IPS DF 19.7 (cell line): Measurements from ENCODE around the gene RPS10.
"Not testable (repeated sequence)": the region's sequence is repeated elsewhere in the genome, so short reads cannot be mapped to it uniquely, and the experiment has no call there.

ENCODE experiments used
- DNase-seq: peaks from one replicate; pipeline ENCODE4 v3.0.0-alpha.2; 2013; ENCODE audit warnings: low read depth, low spot score

The RPS10 gene

DNA sequence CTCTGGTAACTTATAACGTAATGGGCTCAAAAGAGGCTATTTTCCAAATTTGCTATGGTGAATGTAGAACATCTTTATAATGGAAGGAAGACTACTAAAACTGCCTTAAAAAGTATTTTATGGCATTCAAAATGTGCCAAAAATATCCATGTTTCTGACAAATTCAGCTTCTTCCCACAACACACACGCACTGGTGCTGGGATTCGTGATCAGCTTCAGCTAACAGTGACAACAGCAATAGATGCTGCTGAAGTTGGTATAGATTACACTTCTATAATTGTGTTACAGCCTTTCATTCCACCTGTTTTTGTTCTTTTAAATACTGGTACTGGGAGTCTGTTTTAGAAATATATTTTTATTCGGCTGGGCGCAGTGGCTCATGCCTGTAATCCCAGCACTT lies 52.4 kb downstream of the RPS10 start:
- no peak for DNase-seq

DNA sequence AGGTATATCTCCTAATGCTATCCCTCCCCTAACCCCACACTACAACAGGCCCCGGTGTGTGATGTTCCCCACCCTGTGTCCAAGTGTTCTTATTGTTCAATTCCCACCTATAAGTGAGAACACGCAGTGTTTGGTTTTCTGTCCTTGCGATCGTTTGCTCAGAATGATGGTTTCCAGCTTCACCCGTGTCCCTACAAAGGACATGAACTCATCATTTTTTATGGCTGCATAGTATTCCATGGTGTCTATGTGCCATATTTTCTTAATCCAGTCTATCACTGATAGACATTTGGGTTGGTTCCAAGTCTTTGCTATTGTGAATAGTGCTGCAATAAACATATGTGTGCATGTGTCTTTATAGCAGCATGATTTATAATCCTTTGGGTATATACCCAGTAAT lies 54.0 kb downstream of the RPS10 start:
- DNase-seq: not testable (repeated sequence)

DNA sequence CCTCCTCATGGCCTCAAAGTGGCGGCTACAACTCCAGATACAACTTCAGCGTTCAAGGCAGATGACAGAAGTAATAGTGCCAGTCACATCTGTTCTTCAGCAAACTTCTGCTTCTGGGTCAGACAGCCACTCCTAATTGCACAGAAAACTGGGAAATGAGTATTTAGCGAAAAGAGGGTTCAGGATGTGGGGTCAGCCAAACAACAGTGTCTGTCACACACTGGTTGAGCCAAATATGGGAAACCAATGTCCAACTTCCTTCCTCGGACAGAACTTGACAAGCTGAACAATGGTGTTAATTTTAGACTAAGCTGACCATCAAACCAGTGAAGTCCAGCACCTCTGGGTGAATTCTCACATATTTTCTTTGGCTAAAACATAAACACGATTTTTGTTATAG lies 55.5 kb downstream of the RPS10 start:
- DNase-seq: no peak

DNA sequence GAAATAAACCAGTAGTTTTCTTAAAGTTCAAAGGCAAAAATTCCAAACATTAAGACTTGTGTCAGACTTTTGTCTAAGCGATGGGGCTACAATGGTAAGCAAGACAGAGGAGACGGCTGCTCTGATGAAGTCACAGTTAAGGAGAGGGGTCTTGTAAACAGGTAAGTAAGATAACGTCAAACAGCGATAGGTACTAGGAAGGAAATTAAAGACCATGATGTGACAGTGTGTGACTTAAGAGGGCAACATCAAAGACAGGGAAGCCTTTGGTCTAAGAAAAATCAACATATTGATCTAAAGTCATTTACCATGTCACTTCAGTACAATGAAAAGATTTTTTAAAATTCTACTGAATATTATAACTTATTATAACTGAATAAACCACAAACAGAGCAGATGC lies 56.5 kb downstream of the RPS10 start:
- DNase-seq: no peak
